ENCODE measurements around the gene PPIP5K2. TPM values are rescaled to one million over a fixed set of nuclear protein-coding genes. Genes with fewer than 3 reads are reported as not detected.

Gene PPIP5K2
- total RNA-seq, 1 donor from 2014 or later: 44.1 TPM

Other genes with a start within 250 kb of the PPIP5K2 start
- gene GIN1, start 163 bp upstream of the PPIP5K2 start, total RNA-seq: 7.0 and 8.8 TPM in 2 replicates
- gene MACIR, start 138.5 kb downstream of the PPIP5K2 start, total RNA-seq: 12.3 TPM in 2 replicates

All from activated T-helper 2 cell treated with anti-CD3 and anti-CD28 coated beads, Interferon-gamma antibody, Interleukin-2, Interleukin-4, amounts not matched to agents 10 μg/mL and 5 μg/mL and 100 μg/mL, durations not matched to agents 14 hours and 24 hours and 36 hours (primary cell).